Activated T-helper 1 cell treated with anti-CD3 and anti-CD28 coated beads, Interleukin-2, amount 50 U/mL, for 16 hours (primary cell): ENCODE measurements around the gene LCOR.

Experiments
- DNase-seq, 2 donors: peaks; one replicate each; pipeline ENCODE4 v3.0.0-alpha.2; 2020; ENCODE audit warnings: low read depth in 1 of 2, low spot score in 1 of 2

The LCOR gene

DNA sequence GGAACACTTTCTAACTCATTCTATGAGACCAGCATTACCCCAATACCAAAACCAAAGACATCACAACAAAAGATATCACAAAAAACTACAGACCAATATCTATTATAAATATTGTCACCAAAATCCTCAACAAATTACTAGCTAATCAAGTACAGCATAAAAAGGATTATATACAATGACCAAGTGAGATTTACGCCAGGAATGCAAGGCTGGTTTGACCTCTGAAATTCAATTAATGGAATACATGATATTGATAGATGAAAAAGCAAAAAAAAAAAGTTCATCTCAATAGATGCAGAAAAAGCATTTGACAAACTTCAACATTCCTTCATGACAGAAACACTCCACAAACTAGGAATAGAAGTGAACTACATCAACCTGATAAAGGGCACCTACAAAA is 175.3 kb downstream of the LCOR start:
- DNase-seq, result no peak

GRCh38 chr10:97010695-97011206 is 178.7 kb downstream of the LCOR start:
- DNase-seq, result no peak

DNA sequence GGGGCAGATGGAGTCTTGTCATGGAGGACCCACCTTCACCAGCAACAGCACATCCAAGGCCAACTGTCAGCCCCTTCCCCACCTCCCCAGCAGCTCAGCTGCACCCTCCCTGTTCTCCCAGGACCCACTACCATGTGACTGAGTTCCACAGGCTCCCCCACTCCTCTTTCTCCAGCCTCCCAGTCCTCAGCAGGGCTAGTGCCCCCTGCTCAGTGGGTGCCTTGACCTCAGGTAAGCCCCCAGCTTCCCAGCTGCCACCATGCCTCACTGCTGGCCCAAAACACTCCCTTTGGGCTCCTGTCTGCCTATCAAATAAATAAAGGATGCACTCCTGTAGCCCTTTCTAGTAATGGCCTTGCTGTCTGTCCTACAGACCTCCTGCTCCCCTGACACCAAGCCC is 179.3 kb downstream of the LCOR start:
- DNase-seq, result no peak

- DNase-seq, result no peak
Observed at GRCh38 chr10:97012470-97012869, 180.4 kb downstream of the LCOR start.

DNA sequence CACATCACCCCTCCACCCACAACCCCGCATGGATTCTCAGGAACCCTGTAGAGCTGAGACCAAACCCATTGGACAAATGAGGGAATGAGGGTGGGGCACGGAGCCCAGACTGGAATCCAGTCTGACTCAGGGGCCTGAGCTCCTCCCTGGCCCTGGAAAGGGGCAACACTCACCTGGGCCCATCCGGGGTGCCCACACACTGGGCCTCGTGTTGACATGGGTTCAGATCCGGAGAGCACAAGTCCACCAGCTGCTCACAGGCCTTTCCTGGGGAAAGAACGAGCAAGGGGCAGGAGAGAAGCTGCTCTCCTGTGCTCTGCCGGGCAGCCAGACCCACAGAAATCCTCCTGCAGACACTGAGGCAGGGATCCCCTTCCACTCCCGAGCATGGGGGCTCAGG is 181.5 kb downstream of the LCOR start:
- no peak for DNase-seq

DNA sequence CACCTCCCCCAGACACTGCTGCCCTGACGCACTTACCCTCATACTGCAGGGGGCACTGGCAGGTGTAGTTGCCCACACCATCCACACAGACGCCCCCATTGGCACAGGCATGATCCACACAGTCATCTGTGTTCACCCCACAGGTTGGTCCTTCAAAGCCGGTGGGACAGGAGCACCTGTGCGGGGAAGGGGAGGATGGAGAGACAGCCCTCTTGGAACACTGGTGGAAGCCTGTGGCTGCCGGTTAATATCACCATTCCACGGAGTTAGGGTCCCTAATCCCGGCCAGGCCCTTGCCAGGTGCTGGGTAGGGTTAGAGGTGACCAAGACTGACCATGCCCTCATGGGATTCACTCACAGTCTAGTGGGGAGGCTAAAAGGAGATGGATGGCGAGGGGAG is 181.9 kb downstream of the LCOR start:
- DNase-seq, result no peak

DNA sequence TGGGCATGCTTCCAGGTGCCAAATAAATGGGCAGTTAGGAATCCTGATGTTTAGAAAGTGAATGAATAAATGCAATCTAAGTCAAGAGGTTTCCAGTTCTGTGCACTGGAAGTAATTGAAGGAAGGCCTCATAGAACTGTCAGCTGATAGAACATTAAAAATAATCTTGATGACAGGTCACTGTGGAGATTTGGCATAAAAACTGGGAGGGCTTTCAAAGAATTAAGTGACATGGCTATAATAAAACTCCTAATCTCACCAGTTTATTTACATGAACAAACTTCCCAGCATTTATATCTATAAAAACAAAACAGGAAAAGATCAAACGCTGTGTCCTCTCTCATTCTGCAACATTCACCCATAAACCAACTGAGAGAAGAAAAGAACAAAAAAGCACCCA is 183.1 kb downstream of the LCOR start:
- no peak for DNase-seq

DNA sequence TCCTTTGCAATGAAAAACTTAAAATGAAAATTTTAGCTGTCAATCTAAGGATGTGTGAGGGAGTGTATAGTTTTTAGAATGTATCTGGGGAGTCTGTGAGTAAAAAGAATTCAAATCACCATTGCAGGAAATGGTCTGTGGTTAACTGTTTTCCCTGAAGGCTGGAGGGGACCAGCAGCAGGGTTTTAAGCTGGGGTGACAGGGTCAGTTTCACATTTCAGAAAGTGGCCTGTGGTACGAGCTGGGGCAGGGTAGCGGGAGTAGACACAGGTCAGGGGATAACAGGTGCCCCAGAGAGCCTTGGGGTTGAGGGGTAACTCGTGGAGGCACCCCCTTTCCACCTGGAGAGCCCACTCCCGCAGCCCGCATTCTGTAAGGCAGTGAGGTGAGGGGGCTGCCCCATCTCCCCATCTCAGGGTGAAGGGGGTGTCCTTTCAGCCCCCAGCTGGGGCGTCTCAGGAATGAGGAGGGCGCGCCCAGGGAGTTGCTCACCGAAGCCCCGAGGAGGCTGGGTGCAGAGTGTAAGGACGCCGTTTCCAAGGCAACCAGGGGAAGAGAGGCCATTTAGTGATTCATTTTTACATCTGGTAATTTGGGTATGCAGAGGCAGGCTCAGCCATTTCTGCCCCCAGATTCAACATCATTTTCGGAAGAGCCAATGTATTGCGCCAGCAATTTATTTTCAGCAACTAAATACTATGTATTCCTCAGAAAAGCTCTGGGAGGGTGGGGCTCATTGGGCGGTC is 184.8 kb downstream of the LCOR start:
- DNase-seq, result no peak

DNA sequence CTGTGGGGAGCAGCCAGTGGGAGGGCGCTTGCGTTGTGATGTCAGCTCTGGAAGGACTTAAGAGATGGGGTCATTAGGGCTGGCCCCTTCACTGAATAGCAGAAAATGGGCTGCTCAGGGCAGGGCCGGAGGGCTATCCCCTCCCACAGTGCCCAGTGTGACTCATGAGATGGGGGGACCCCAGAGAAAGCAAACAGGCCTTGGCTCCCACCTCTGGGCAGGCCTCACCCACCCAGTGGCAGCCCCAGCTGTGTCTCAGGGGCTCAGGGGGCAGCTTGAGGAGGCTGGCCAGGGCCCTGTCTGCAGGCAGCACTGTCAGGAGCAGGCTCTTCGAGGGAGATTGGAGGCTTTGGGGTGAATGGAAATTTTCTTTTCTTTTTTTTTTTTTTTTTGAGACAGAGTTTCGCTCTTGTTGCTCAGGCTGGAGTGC is 185.4 kb downstream of the LCOR start:
- no peak for DNase-seq

- no peak for DNase-seq
Observed at GRCh38 chr10:97018251-97019212, 186.4 kb downstream of the LCOR start.

DNA sequence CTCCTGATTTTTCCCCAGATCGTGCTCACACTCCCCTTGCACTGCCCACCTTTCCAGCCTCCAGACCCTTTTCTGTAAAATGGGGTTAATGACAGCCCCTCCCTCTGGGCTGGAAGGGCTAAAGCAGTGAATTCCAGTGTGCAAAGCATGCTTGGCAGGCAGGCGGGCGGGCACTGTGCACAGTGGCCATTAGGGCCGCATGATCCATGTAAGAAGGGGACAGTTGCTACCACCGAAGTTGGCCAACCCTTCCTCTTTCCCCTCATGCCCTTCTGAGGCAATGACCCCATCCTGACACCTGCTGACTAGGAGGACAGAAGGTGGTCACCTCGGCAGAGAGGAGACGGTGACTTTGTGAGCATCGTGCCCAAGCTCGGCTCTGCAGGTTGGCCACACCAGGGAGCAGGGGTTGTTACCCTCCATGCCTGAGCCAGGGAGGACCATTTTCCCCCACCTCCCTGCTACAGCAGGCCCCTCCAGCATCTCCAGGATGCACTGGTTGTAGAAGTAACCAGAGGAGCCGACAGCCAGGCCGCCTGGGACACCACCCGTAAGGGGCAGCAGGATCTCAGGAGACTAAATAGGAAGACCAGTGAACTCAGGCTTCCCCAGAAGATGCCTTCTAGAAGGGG is 187.2 kb downstream of the LCOR start:
- DNase-seq, result no peak

DNA sequence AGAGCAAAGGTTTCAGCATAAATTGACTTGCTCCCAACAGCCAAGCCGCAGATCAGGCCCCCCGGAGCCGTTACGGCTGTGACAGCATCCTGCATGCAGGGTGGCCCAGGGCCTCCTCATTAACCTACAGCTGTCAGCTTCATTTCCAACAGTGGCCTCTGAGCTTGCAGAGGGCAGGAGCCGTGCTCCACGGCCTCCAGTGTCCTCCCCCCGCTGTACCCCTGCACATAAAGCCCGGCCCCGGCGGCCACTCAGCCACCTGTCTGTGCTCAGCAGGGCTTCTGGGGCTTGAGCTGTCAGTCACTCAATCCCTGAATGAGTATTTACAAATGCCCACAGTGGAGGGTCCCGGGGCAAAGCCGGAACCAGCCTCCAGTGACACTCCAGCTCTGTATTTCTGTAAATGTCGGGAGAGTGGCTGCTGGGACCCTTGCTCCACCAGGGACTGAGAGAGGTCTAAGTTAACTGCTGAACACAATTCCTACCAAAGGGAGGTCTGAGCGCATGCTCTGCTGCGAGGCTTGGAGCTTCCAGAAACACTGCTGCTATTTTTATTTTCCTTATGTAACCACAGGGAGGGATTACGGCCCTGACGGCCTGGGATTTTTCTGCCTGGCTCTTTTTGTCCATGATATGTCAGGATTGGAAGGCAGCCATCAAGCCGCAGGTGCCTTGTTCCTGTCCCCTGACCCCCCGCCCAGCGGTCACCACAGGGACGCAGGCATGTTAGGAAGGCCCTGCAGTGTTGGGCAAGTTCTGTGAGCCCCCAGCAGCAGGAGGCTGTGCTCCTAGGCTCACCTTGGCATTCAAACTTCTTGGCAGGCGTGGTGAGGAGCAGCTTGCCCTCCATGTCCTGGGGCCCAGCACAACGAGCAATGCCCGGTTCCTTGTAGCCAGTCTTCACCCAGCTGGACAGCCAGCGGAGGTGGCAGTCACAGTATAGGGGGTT is 188.6 kb downstream of the LCOR start:
- DNase-seq, result no peak

GRCh38 chr10:97022616-97023015 is 190.5 kb downstream of the LCOR start:
- no peak for DNase-seq

- no peak for DNase-seq
Observed at GRCh38 chr10:97023401-97024167, 191.5 kb downstream of the LCOR start.

DNA sequence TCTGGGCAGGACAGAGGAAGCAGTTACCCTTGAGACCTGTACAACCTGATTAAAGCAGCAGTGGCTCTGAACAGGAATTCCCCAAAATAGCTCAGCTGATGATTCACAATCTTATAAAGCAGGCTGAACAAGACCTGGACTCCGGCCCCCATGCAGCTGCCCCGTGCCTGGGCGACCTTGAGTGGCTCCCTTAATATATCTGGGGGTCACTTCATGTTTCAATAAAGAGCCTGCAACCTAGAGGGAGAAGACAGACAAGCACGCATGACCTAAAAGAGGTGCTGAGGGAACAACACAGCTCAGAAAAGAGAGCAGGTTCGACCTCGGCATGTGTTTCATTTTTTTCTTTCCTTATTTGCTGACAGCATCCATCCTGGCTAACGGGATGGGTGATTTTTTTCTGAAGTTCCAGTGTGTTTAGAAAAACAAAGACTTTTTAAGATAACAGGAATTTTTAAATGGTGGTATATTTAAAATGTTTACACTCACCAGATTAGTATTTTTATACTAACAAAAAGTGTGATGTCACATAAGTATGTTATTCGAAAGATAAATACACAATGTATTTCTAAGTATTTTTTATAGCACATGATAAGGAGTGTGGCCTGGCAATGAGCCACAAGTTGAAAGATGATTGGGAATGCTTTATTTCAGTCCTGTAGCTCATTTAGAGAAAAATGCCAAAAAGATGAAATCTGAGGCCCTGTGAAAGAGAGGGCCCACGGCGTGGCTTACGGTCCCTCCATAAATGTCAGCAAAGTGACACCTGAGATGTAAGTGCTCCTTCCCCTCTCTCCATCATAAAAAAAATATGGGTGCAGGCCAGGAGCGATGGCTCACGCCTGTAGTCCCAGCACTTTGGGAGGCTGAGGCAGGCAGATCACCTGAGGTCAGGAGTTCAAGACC is 192.3 kb downstream of the LCOR start:
- DNase-seq, result no peak

- DNase-seq, result no peak
Observed at GRCh38 chr10:97025613-97026242, 193.6 kb downstream of the LCOR start.

DNA sequence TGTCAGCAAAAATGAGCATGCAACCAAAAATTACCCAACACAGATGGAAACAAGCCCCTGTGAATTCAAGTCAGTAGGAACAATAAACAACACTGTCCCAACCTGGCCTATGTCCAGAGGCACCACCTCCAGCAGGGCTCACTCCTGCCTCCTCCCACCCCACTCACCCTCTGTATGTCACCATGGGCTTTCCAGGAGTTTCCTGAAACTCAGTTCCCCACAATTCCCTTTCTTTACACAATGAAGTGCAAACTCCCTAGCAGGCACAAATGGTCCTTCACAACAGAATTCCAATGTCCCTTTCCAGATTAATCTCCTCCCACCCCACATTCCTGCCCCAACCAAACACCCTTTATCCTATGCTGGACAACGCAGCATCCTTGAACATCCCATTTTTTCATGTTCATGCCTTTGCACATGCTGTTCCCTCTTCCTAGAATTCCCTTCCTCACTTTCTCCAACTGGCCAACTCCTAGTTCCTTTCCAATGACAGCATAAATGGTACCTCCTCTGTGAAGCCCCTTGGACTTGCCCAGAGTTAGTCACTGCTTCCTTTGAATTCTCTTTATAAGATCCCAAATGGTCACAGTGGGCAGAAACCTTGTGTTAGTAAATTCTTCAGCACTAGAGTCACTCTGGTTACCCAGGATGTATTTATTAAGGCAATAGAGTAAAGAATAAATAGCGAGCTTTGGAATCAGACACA is 196.2 kb downstream of the LCOR start:
- DNase-seq, result no peak

DNA sequence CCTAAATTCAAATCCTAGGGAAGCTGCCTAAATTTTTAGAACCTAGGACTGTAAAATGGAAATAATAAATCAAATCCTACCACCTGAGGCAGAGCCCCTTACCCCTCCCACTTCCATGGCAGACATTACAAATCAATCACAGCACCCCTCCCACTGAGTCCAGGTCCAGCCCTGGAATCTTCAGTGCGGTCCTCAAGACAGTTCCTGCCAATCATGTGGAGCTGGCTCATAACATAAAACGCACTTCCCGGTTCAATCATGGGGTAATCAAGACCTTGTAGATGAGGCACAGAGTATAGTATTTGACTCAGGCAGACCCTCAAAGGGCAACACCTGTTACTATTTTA is 196.7 kb downstream of the LCOR start:
- no peak for DNase-seq
